Measurements from ENCODE around the gene RUNDC3A. TPM values are rescaled to one million over a fixed set of nuclear protein-coding genes. Genes with fewer than 3 reads are reported as not detected.

Gene RUNDC3A
- total and polyA plus RNA-seq, 2 of the 13 experiments (the other 11 are each of a cell fraction or from before 2014, with no cell fraction given), result 0.25 TPM; not detected in 1

DNA sequence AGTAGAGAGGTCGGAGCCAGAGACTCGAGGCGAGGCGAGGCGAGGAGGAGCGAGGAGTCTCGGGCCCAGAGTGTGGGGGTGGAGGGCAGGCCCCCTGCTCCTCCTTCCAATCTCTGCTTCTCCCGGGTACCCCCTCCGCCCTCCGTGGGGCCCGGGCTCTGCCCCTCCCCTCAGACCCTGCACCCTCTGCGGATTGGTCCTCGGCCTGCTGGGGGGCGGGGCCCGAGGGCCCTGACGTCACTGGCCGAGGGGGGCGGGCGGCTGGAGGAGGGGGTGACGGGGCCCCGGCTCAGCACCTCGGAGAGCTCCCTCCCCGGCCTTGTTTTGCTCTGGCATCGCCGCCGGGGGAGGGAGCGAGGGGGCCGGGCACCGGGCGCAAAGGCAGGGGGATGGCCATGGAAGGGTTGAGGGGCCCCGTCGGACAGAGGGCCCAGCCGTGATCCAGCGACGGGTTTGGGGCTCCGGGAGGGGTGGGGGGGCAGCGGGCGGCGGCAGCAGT, at the start of gene RUNDC3A (continued):
- TF ChIP-seq, protein P1, sequence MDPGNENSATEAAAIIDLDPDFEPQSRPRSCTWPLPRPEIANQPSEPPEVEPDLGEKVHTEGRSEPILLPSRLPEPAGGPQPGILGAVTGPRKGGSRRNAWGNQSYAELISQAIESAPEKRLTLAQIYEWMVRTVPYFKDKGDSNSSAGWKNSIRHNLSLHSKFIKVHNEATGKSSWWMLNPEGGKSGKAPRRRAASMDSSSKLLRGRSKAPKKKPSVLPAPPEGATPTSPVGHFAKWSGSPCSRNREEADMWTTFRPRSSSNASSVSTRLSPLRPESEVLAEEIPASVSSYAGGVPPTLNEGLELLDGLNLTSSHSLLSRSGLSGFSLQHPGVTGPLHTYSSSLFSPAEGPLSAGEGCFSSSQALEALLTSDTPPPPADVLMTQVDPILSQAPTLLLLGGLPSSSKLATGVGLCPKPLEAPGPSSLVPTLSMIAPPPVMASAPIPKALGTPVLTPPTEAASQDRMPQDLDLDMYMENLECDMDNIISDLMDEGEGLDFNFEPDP (CRISPR knock-in tag; conservative IDR thresholded peaks at IDR 0.05), result no peak
- TF ChIP-seq ZNF550 (CRISPR knock-in tag; IDR thresholded peaks at IDR 0.05; ENCODE audit: borderline replicate concordance) (no peak), KDM4B (CRISPR knock-in tag; IDR thresholded peaks at IDR 0.05) (peak; percentile 94), ZNF333 (CRISPR knock-in tag; IDR thresholded peaks at IDR 0.05; ENCODE audit: borderline replicate concordance) (peak; percentile 78; the same call in 1 of the 2 replicates), ZNF816 (CRISPR knock-in tag; IDR thresholded peaks at IDR 0.05; ENCODE audit: borderline replicate concordance) (no peak), ZBTB20 (CRISPR knock-in tag; IDR thresholded peaks at IDR 0.05; ENCODE audit: borderline replicate concordance, low read depth) (peak; percentile 54; the same call in 1 of the 2 replicates), JUND (CRISPR knock-in tag; IDR thresholded peaks at IDR 0.05) (peak; percentile 69; the same call in 1 of the 2 replicates), ZNF75D (CRISPR knock-in tag; IDR thresholded peaks at IDR 0.05; ENCODE audit: borderline replicate concordance) (no peak)
- TF ChIP-seq, protein P2, sequence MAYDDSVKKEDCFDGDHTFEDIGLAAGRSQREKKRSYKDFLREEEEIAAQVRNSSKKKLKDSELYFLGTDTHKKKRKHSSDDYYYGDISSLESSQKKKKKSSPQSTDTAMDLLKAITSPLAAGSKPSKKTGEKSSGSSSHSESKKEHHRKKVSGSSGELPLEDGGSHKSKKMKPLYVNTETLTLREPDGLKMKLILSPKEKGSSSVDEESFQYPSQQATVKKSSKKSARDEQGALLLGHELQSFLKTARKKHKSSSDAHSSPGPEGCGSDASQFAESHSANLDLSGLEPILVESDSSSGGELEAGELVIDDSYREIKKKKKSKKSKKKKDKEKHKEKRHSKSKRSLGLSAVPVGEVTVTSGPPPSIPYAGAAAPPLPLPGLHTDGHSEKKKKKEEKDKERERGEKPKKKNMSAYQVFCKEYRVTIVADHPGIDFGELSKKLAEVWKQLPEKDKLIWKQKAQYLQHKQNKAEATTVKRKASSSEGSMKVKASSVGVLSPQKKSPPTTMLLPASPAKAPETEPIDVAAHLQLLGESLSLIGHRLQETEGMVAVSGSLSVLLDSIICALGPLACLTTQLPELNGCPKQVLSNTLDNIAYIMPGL (CRISPR knock-in tag; IDR thresholded peaks at IDR 0.05; ENCODE audit: borderline replicate concordance in 1 of 2, low read depth in 1 of 2), result no peak
- TF ChIP-seq, protein P3, sequence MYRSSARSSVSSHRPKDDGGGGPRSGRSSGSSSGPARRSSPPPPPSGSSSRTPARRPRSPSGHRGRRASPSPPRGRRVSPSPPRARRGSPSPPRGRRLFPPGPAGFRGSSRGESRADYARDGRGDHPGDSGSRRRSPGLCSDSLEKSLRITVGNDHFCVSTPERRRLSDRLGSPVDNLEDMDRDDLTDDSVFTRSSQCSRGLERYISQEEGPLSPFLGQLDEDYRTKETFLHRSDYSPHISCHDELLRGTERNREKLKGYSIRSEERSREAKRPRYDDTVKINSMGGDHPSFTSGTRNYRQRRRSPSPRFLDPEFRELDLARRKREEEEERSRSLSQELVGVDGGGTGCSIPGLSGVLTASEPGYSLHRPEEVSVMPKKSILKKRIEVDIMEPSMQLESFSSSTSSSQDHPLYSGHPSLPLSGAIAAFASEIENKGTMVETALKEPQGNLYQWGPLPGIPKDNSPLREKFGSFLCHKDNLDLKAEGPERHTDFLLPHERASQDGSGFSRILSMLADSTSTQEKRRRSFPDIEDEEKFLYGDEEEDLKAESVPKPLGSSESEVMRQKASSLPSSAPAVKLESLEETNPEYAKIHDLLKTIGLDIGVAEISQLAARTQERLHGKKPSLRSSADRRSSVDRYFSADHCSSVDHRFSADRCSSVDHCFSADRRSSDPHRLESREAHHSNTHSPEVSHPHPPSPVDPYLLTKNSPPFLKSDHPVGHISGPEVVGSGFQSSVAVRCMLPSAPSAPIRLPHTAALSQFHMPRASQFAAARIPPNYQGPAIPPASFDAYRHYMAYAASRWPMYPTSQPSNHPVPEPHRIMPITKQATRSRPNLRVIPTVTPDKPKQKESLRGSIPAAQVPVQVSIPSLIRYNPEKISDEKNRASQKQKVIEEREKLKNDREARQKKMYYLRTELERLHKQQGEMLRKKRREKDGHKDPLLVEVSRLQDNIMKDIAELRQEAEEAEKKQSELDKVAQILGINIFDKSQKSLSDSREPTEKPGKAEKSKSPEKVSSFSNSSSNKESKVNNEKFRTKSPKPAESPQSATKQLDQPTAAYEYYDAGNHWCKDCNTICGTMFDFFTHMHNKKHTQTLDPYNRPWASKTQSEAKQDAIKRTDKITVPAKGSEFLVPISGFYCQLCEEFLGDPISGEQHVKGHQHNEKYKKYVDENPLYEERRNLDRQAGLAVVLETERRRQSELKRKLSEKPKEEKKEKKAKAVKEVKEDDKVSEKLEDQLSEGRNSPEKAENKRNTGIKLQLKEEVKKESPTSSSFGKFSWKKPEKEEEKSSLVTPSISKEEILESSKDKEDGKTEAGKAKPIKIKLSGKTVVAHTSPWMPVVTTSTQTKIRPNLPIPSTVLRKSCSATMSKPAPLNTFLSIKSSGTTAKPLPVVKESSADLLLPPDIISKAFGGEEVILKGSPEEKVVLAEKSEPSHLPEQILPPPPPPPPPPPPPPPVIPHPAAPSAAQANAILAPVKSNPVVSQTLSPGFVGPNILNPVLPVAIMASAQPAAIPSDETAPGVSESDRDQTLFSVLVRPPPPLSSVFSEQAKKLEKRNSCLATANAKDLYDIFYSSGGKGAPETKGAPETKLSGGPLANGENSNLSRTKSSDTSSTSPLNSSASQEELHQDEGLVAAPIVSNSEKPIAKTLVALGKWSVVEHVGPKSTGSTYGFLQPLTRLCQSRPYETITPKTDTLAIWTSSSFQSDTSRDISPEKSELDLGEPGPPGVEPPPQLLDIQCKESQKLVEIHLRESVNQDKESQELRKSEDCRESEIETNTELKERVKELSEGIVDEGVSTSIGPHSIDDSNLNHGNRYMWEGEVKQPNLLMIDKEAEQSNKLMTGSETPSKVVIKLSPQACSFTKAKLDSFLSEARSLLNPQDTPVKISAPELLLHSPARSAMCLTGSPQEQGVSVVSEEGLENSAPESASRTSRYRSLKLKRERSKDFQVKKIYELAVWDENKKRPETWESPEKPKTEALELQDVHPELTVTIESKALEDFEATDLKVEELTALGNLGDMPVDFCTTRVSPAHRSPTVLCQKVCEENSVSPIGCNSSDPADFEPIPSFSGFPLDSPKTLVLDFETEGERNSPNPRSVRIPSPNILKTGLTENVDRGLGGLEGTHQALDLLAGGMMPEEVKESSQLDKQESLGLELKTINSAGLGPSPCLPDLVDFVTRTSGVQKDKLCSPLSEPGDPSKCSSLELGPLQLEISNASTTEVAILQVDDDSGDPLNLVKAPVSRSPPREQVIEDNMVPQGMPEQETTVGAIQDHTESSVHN (CRISPR knock-in tag; IDR thresholded peaks at IDR 0.05), result no peak
- TF ChIP-seq, protein P4, sequence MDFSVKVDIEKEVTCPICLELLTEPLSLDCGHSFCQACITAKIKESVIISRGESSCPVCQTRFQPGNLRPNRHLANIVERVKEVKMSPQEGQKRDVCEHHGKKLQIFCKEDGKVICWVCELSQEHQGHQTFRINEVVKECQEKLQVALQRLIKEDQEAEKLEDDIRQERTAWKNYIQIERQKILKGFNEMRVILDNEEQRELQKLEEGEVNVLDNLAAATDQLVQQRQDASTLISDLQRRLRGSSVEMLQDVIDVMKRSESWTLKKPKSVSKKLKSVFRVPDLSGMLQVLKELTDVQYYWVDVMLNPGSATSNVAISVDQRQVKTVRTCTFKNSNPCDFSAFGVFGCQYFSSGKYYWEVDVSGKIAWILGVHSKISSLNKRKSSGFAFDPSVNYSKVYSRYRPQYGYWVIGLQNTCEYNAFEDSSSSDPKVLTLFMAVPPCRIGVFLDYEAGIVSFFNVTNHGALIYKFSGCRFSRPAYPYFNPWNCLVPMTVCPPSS (IDR thresholded peaks at IDR 0.05), result no peak
- TF ChIP-seq, protein P5, sequence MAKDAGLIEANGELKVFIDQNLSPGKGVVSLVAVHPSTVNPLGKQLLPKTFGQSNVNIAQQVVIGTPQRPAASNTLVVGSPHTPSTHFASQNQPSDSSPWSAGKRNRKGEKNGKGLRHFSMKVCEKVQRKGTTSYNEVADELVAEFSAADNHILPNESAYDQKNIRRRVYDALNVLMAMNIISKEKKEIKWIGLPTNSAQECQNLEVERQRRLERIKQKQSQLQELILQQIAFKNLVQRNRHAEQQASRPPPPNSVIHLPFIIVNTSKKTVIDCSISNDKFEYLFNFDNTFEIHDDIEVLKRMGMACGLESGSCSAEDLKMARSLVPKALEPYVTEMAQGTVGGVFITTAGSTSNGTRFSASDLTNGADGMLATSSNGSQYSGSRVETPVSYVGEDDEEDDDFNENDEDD (CRISPR knock-in tag; IDR thresholded peaks at IDR 0.05; ENCODE audit: borderline replicate concordance), result no peak
- TF ChIP-seq, protein P6, sequence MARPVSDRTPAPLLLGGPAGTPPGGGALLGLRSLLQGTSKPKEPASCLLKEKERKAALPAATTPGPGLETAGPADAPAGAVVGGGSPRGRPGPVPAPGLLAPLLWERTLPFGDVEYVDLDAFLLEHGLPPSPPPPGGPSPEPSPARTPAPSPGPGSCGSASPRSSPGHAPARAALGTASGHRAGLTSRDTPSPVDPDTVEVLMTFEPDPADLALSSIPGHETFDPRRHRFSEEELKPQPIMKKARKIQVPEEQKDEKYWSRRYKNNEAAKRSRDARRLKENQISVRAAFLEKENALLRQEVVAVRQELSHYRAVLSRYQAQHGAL (CRISPR knock-in tag; IDR thresholded peaks at IDR 0.05; ENCODE audit: not compliant biosample characterization), result peak; percentile 35
